Upper lobe of right lung (tissue), 1 donor: Measurements from ENCODE around the gene SURF4. TPM values are rescaled to one million over a fixed set of nuclear protein-coding genes. Genes with fewer than 3 reads are reported as not detected.

Source experiments
- ATAC-seq: fragments of 200-7000 bp; cut with Tn5 transposase; one replicate; pipeline ENCODE4 v1.9.1; 2020; ENCODE audit warnings: mild to moderate bottlenecking, moderate library complexity
- DNase-seq: peaks from one replicate; pipeline ENCODE4 v3.0.0-alpha.2; 2020
- H3K27ac ChIP-seq: fragments of 200-600 bp; one replicate; pipeline ENCODE4 v1.8.0; 2022
- H3K27me3 ChIP-seq: fragments of 200-600 bp; one replicate; pipeline ENCODE4 v1.8.0; 2022; ENCODE audit warnings: mild to moderate bottlenecking
- H3K36me3 ChIP-seq: fragments of 200-600 bp; one replicate; pipeline ENCODE4 v1.8.0; 2022
- H3K4me1 ChIP-seq: fragments of 200-600 bp; one replicate; pipeline ENCODE4 v1.8.0; 2022
- H3K4me3 ChIP-seq: fragments of 200-600 bp; one replicate; pipeline ENCODE4 v1.8.0; 2022; ENCODE audit warnings: mild to moderate bottlenecking
- H3K9me3 ChIP-seq: fragments of 200-600 bp; one replicate; pipeline ENCODE4 v1.8.0; 2022
- CTCF ChIP-seq: fragments of 200-600 bp; IDR thresholded peaks from one replicate; pipeline ENCODE4 v1.8.0; 2022; ENCODE audit warnings: antibody characterized with exemption
- intact Hi-C: fragments of 100-400 bp; cut with DNase I; formaldehyde crosslinking; loops from one replicate; pipeline ENCODE4 v1.11.0; 2022
- total RNA-seq: library from RNA; stranded (reverse); fragmentation: NEBNext Ultra II Directional; extraction: Animal tissue kit (Norgen Biotek cat#: 25700); gene quantifications from one replicate; pipeline ENCODE4 v1.2.1, GENCODE V29; 2021
- donor health status: DM: no; HTN: yes; CAD: no; lungs with severe emphysema.

The SURF4 gene
- total RNA-seq, 1 donor from 2014 or later = 142 TPM

- no peak for TF ChIP-seq CTCF
- no peak overlapping the region for H3K27ac ChIP-seq
- no peaks in the 10 kb centered on the region for H3K4me1 ChIP-seq
- H3K9me3 ChIP-seq = no peaks in the 10 kb centered on the region
- H3K4me3 ChIP-seq = no peak overlapping the region
- no peak for DNase-seq
- H3K27me3 ChIP-seq = no peaks in the 10 kb centered on the region
- peaks cover 23% of the 10 kb centered on the region for H3K36me3 ChIP-seq
- intact Hi-C loops = no loop called here
- no peak for ATAC-seq
Measured at GRCh38 chr9:133401588-133401987, 25.7 kb upstream of the SURF4 start.

- H3K4me1 ChIP-seq = no peaks in the 10 kb centered on the region
- intact Hi-C loops = no loop called here
- no peak for DNase-seq
- no peak overlapping the region for H3K4me3 ChIP-seq
- H3K27me3 ChIP-seq = peaks cover 4% of the 10 kb centered on the region
- no peak for ATAC-seq
- no peak for TF ChIP-seq CTCF
- no peak overlapping the region for H3K27ac ChIP-seq
- no peaks in the 10 kb centered on the region for H3K9me3 ChIP-seq
- peaks cover 15% of the 10 kb centered on the region for H3K36me3 ChIP-seq
Measured at GRCh38 chr9:133400292-133400691, 24.4 kb upstream of the SURF4 start.

GRCh38 chr9:133397895-133398294 lies 22.0 kb upstream of the SURF4 start:
- Histone ChIP-seq H3K27me3 (peaks cover 16% of the 10 kb centered on the region), H3K4me1 (no peaks in the 10 kb centered on the region), H3K27ac (no peak overlapping the region), H3K36me3 (no peaks in the 10 kb centered on the region), H3K9me3 (no peaks in the 10 kb centered on the region), H3K4me3 (no peak overlapping the region)
- TF ChIP-seq CTCF = no peak
- ATAC-seq = no peak
- intact Hi-C loops = no loop called here
- DNase-seq = no peak

GRCh38 chr9:133397370-133397769 lies 21.5 kb upstream of the SURF4 start:
- Histone ChIP-seq H3K9me3 (no peaks in the 10 kb centered on the region), H3K4me3 (no peak overlapping the region), H3K4me1 (no peaks in the 10 kb centered on the region), H3K36me3 (no peaks in the 10 kb centered on the region), H3K27me3 (peaks cover 16% of the 10 kb centered on the region), H3K27ac (no peak overlapping the region)
- DNase-seq (no peak), ATAC-seq (no peak)
- intact Hi-C loops = no loop called here
- no peak for TF ChIP-seq CTCF

GRCh38 chr9:133396952-133397351 lies 21.1 kb upstream of the SURF4 start:
- H3K27me3 ChIP-seq = peaks cover 16% of the 10 kb centered on the region
- no peak for DNase-seq
- intact Hi-C loops = no loop called here

More at GRCh38 chr9:133396952-133397351, 21.1 kb upstream of the SURF4 start:
- Histone ChIP-seq H3K36me3 (no peaks in the 10 kb centered on the region), H3K4me3 (no peak overlapping the region), H3K9me3 (no peaks in the 10 kb centered on the region), H3K4me1 (no peaks in the 10 kb centered on the region), H3K27ac (no peak overlapping the region)
- peak; percentile 23 for TF ChIP-seq CTCF
- ATAC-seq = peak; percentile 17
